Measurements from ENCODE around the gene TSSC4. TPM values are rescaled to one million over a fixed set of nuclear protein-coding genes. Genes with fewer than 3 reads are reported as not detected.

The TSSC4 gene
- total and polyA plus RNA-seq, 2 of the 13 experiments (the other 11 are each of a cell fraction or from before 2014, with no cell fraction given) = 16.2 to 58.6 TPM

- TF ChIP-seq ZSCAN22 (CRISPR knock-in tag; IDR thresholded peaks at IDR 0.05) (no peak; the same call in 1 of the 2 replicates), ZFP36 (IDR thresholded peaks at IDR 0.05; ENCODE audit: borderline replicate concordance, low read depth, low read length, partially characterized antibody) (no peak), KLF6 (CRISPR knock-in tag; IDR thresholded peaks at IDR 0.05) (0 out of 2 replicates have a peak, but pooled peaks have one; percentile 34), SUZ12 (IDR thresholded peaks at IDR 0.05; ENCODE audit: low read depth, low read length) (peak; percentile 91), YEATS4 (CRISPR knock-in tag; IDR thresholded peaks at IDR 0.05; ENCODE audit: borderline replicate concordance) (no peak), TAF1 (CRISPR knock-in tag; IDR thresholded peaks at IDR 0.05) (peak; percentile 96), RFX5 (IDR thresholded peaks at IDR 0.05; ENCODE audit: low read depth, low read length) (peak; percentile 59; the same call in 1 of the 2 replicates), ZNF747 (CRISPR knock-in tag; IDR thresholded peaks at IDR 0.05; ENCODE audit: borderline replicate concordance) (peak; percentile 93), BRCA1 (CRISPR knock-in tag; IDR thresholded peaks at IDR 0.05) (peak; percentile 79; the same call in 1 of the 2 replicates), ZNF607 (CRISPR knock-in tag; IDR thresholded peaks at IDR 0.05; ENCODE audit: borderline replicate concordance) (no peak; the same call in 1 of the 2 replicates), PHF21A (CRISPR knock-in tag; IDR thresholded peaks at IDR 0.05) (no peak), TFE3 (CRISPR knock-in tag; IDR thresholded peaks at IDR 0.05) (no peak; the same call in 1 of the 2 replicates), FOSL2 (CRISPR knock-in tag; IDR thresholded peaks at IDR 0.05) (peak; percentile 76), E2F1 (CRISPR knock-in tag; IDR thresholded peaks at IDR 0.05) (no peak), FOXP4 (CRISPR knock-in tag; IDR thresholded peaks at IDR 0.05) (peak; percentile 77), ZNF282 (IDR thresholded peaks at IDR 0.05; ENCODE audit: partially characterized antibody) (no peak), ZNF749 (CRISPR knock-in tag; IDR thresholded peaks at IDR 0.05; ENCODE audit: borderline replicate concordance) (peak; percentile 47; the same call in 1 of the 2 replicates), ZNF629 (CRISPR knock-in tag; conservative IDR thresholded peaks at IDR 0.05) (no peak), ZNF543 (CRISPR knock-in tag; IDR thresholded peaks at IDR 0.05) (peak; percentile 48), RAD51 (IDR thresholded peaks at IDR 0.05; ENCODE audit: borderline replicate concordance) (no peak)
- TF ChIP-seq, protein P1, sequence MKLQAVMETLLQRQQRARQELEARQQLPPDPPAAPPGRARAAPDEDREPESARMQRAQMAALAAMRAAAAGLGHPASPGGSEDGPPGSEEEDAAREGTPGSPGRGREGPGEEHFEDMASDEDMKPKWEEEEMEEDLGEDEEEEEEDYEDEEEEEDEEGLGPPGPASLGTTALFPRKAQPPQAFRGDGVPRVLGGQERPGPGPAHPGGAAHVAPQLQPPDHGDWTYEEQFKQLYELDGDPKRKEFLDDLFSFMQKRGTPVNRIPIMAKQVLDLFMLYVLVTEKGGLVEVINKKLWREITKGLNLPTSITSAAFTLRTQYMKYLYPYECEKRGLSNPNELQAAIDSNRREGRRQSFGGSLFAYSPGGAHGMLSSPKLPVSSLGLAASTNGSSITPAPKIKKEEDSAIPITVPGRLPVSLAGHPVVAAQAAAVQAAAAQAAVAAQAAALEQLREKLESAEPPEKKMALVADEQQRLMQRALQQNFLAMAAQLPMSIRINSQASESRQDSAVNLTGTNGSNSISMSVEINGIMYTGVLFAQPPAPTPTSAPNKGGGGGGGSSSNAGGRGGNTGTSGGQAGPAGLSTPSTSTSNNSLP (IDR thresholded peaks at IDR 0.05; ENCODE audit: low read depth, low read length) = no peak
- TF ChIP-seq, protein P2, sequence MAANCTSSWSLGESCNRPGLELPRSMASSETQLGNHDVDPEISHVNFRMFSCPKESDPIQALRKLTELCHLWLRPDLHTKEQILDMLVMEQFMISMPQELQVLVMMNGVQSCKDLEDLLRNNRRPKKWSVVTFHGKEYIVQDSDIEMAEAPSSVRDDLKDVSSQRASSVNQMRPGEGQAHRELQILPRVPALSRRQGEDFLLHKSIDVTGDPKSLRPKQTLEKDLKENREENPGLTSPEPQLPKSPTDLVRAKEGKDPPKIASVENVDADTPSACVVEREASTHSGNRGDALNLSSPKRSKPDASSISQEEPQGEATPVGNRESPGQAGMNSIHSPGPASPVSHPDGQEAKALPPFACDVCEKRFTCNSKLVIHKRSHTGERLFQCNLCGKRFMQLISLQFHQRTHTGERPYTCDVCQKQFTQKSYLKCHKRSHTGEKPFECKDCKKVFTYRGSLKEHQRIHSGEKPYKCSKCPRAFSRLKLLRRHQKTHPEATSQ (CRISPR knock-in tag; IDR thresholded peaks at IDR 0.05; ENCODE audit: borderline replicate concordance) = no peak
Measured at GRCh38 chr11:2400069-2400761, at the start of gene TSSC4 (continued).

All from HepG2 (cell line).